Trophoblast cell (in vitro differentiated cells and primary cell): ENCODE results near the gene FCHO1.
A peak's percentile ranks its signal among the peaks of the same experiment; 100 is the strongest.

ENCODE experiments used
- DNase-seq, 2 donors: peaks; one replicate each; pipeline ENCODE4 v3.0.0-alpha.2; 2016
- H2AFZ ChIP-seq: 2 replicates; pipeline ENCODE4 v1.6.1; 2013; ENCODE audit warnings: low read length, moderate library complexity, mild to moderate bottlenecking; ENCODE audit not compliant: insufficient read depth, poor library complexity
- H2AK5ac ChIP-seq: 2 replicates; pipeline ENCODE4 v1.6.1; 2013; ENCODE audit warnings: mild to moderate bottlenecking, low read length
- H2BK120ac ChIP-seq: 2 replicates; pipeline ENCODE4 v1.6.1; 2013; ENCODE audit warnings: low read length, mild to moderate bottlenecking, moderate library complexity; ENCODE audit not compliant: insufficient read depth, poor library complexity
- H2BK12ac ChIP-seq: 2 replicates; pipeline ENCODE4 v1.6.1; 2013; ENCODE audit warnings: mild to moderate bottlenecking, low read length, moderate library complexity
- H2BK5ac ChIP-seq: 2 replicates; pipeline ENCODE4 v1.6.1; 2013; ENCODE audit warnings: low read length, low read depth, moderate library complexity, mild to moderate bottlenecking; ENCODE audit not compliant: poor library complexity
- H3K14ac ChIP-seq: 2 replicates; pipeline ENCODE4 v1.6.1; 2013; ENCODE audit warnings: mild to moderate bottlenecking, low read length
- H3K18ac ChIP-seq: 2 replicates; pipeline ENCODE4 v1.6.1; 2013; ENCODE audit warnings: mild to moderate bottlenecking, low read length
- H3K23ac ChIP-seq: 2 replicates; pipeline ENCODE4 v1.6.1; 2013; ENCODE audit warnings: low read length
- H3K27ac ChIP-seq: 2 replicates; pipeline ENCODE4 v1.5.1; 2013; ENCODE audit warnings: low read depth, mild to moderate bottlenecking, inconsistent platforms, low read length, moderate library complexity
- H3K27me3 ChIP-seq: 2 replicates; pipeline ENCODE4 v1.6.1; 2013; ENCODE audit warnings: inconsistent platforms, mild to moderate bottlenecking, low read length, moderate library complexity; ENCODE audit not compliant: insufficient read depth
- H3K36me3 ChIP-seq, 2 experiments: 1 replicate in 1 of 2; 2 replicates in 1 of 2; pipeline ENCODE4 v1.6.1; 2013; ENCODE audit warnings: low read length in 2 of 2, mild to moderate bottlenecking in 2 of 2, moderate library complexity in 1 of 2; ENCODE audit not compliant: insufficient read depth in 2 of 2, control insufficient read depth in 1 of 2
- H3K4ac ChIP-seq: 2 replicates; pipeline ENCODE4 v1.6.1; 2013; ENCODE audit warnings: low read depth, mild to moderate bottlenecking, low read length, moderate library complexity
- H3K4me1 ChIP-seq, 2 experiments: 1 replicate in 1 of 2; 2 replicates in 1 of 2; pipeline ENCODE4 v1.6.1; 2013; ENCODE audit warnings: low read length in 2 of 2, mild to moderate bottlenecking in 2 of 2, moderate library complexity in 1 of 2; ENCODE audit not compliant: insufficient read depth in 2 of 2, control insufficient read depth in 1 of 2
- H3K4me2 ChIP-seq: 2 replicates; pipeline ENCODE4 v1.6.1; 2013; ENCODE audit warnings: inconsistent platforms, mild to moderate bottlenecking, low read length, moderate library complexity
- H3K4me3 ChIP-seq: 2 replicates; pipeline ENCODE4 v1.5.1; 2013; ENCODE audit warnings: mild to moderate bottlenecking, low read depth, low read length, inconsistent platforms
- H3K79me1 ChIP-seq: one replicate; pipeline ENCODE4 v1.6.1; 2013; ENCODE audit warnings: low read length
- H3K79me2 ChIP-seq: 2 replicates; pipeline ENCODE4 v1.6.1; 2013; ENCODE audit warnings: low read length, mild to moderate bottlenecking; ENCODE audit not compliant: control insufficient read depth, insufficient read depth, poor library complexity
- H3K9ac ChIP-seq: 2 replicates; pipeline ENCODE4 v1.6.1; 2013; ENCODE audit warnings: mild to moderate bottlenecking, low read length
- H3K9me3 ChIP-seq: 2 replicates; pipeline ENCODE4 v1.6.1; 2013; ENCODE audit warnings: low read depth, mild to moderate bottlenecking, control low read depth, inconsistent platforms, low read length; ENCODE audit not compliant: insufficient read depth
- H4K12ac ChIP-seq: 2 replicates; pipeline ENCODE4 v1.6.1; 2013; ENCODE audit warnings: low read depth, mild to moderate bottlenecking, low read length, moderate library complexity
- H4K8ac ChIP-seq: 2 replicates; pipeline ENCODE4 v1.6.1; 2013; ENCODE audit warnings: low read depth, mild to moderate bottlenecking, low read length, moderate library complexity
- H4K91ac ChIP-seq: one replicate; pipeline ENCODE4 v1.6.1; 2013; ENCODE audit warnings: low read depth, mild to moderate bottlenecking, low read length, moderate library complexity
- WGBS: extraction: QIAGEN DNeasy Blood & Tissue Kit; methylation state at CpG from one replicate; pipeline ENCODE4 v1.1.7; 2013; ENCODE audit warnings: missing lambda C conversion rate; ENCODE audit not compliant: insufficient read length, insufficient coverage; ENCODE audit errors: extremely low coverage; 5-methylcytosine and 5-hydroxymethylcytosine counted together

Gene FCHO1

DNA sequence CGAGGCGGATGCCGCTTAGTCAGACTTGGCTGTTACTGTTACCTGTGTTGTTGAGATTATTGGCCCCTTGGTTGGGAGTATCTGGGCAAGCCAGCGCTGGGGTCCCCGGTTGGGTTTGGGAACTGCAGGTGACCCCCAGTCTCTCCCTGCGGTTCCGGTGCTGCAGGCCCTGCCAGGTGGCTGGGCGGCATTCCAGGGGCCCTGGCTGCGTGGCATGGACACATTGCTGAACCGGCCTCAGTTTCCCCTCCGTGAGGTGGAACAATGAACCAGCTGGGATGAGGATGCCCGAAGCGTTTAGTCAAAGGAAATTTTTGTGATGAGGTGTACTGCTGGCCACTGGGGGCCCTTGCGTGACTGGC lies 44.2 kb downstream of the FCHO1 start:
- Histone ChIP-seq H2AFZ (no peak overlapping the region), H2BK120ac (no peak overlapping the region), H2BK5ac (no peak overlapping the region), H3K4me3 (no peak overlapping the region), H3K9ac (no peak overlapping the region), H3K79me2 (no peaks in the 10 kb centered on the region), H3K36me3 (no peaks in the 10 kb centered on the region), H3K27ac (no peak overlapping the region), H3K14ac (no peak overlapping the region), H4K91ac (no peak overlapping the region), H3K79me1 (no peaks in the 10 kb centered on the region), H4K12ac (no peak overlapping the region), H3K18ac (no peak overlapping the region), H3K9me3 (peaks cover 14% of the 10 kb centered on the region), H2AK5ac (no peak overlapping the region), H3K23ac (no peak overlapping the region), H3K4me2 (peak overlapping the region; percentile 25), H3K27me3 (peaks cover 14% of the 10 kb centered on the region), H4K8ac (no peak overlapping the region), H3K4me1 (peaks cover 0 to 11% of the 10 kb centered on the region in 2 experiments), H3K4ac (no peak overlapping the region), H2BK12ac (no peak overlapping the region)
- DNase-seq: no peak
- no CpG with 5 or more reads among the region's 14 CpGs for WGBS

- no CpG with 5 or more reads among the region's 6 CpGs for WGBS
- Histone ChIP-seq H3K27ac (no peak overlapping the region), H4K12ac (no peak overlapping the region)
Observed at GRCh38 chr19:17796013-17796837, 44.9 kb downstream of the FCHO1 start.

GRCh38 chr19:17796838-17797423 lies 45.7 kb downstream of the FCHO1 start:
- no peak overlapping the region for H2AFZ ChIP-seq
- H3K23ac ChIP-seq: no peak overlapping the region
- no peak for DNase-seq
- H3K27me3 ChIP-seq: peaks cover 14% of the 10 kb centered on the region
- H2BK120ac ChIP-seq: no peak overlapping the region
- no peak overlapping the region for H3K9ac ChIP-seq
- no peak overlapping the region for H3K18ac ChIP-seq
- no peak overlapping the region for H2BK12ac ChIP-seq
- no peak overlapping the region for H3K4me2 ChIP-seq
- H2AK5ac ChIP-seq: no peak overlapping the region
- H4K12ac ChIP-seq: no peak overlapping the region
- WGBS: no CpG with 5 or more reads among the region's 1 CpG
- H3K79me2 ChIP-seq: no peaks in the 10 kb centered on the region
- no peak overlapping the region for H4K91ac ChIP-seq
- H2BK5ac ChIP-seq: no peak overlapping the region
- no peaks in the 10 kb centered on the region for H3K79me1 ChIP-seq
- H3K14ac ChIP-seq: no peak overlapping the region
- H3K27ac ChIP-seq: no peak overlapping the region
- H3K9me3 ChIP-seq: peaks cover 11% of the 10 kb centered on the region
- H3K4me1 ChIP-seq: peaks cover 0 to 11% of the 10 kb centered on the region in 2 experiments
- no peak overlapping the region for H3K4me3 ChIP-seq
- H4K8ac ChIP-seq: no peak overlapping the region
- H3K36me3 ChIP-seq: no peaks in the 10 kb centered on the region
- H3K4ac ChIP-seq: no peak overlapping the region

More at GRCh38 chr19:17796013-17796837, 44.9 kb downstream of the FCHO1 start:
- peak; percentile 85 to 86 for DNase-seq
- Histone ChIP-seq H3K23ac (no peak overlapping the region), H4K91ac (no peak overlapping the region), H3K27me3 (peaks cover 14% of the 10 kb centered on the region), H4K8ac (no peak overlapping the region), H3K36me3 (no peaks in the 10 kb centered on the region), H3K4ac (no peak overlapping the region), H3K4me3 (peak overlapping the region; percentile 20), H3K4me1 (peaks cover 0 to 11% of the 10 kb centered on the region in 2 experiments), H3K9ac (no peak overlapping the region), H2BK5ac (no peak overlapping the region), H3K9me3 (peaks cover 13% of the 10 kb centered on the region), H3K79me1 (no peaks in the 10 kb centered on the region), H2BK120ac (no peak overlapping the region), H3K79me2 (no peaks in the 10 kb centered on the region), H2AFZ (no peak overlapping the region), H2AK5ac (no peak overlapping the region), H3K18ac (no peak overlapping the region), H2BK12ac (no peak overlapping the region), H3K14ac (no peak overlapping the region), H3K4me2 (no peak overlapping the region)

DNA sequence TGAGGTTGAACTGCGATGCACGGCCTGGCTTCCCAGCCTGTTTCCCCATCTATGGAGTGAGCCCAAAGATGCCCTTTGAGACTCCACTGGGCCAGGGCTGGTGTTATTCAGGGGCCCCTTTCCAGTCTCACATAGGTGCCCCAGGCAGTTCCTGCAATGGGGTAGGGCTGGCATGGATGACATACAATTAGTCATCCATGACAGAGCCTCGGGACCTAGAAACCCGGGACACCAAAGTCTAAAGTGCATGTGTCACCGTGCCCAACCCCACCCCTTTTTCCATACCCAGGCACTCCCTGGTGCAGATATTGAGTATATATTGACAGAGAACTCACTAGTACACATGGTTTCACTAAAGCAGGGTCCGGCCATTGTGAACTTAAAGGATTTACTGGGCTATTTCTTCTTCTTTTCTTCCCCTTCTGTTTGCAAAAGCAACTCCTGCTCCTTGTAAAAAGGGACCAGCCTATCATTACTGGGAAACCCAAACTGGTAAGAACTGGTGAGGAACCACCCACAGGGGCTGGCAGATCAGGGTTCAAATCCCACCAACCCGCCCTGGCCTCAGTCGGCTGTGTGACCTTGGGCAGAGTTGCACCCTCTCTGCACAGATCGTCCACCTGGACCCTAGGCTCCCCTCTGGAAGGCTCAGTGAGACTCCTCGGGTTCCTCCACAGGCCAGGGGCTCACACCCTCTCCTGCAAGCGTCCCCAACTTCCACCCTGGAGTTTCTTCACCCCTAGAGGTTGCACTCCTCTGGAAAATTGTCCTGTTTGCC lies 46.3 kb downstream of the FCHO1 start:
- peaks cover 14% of the 10 kb centered on the region for H3K27me3 ChIP-seq
- no peaks in the 10 kb centered on the region for H3K36me3 ChIP-seq
- no peak overlapping the region for H3K14ac ChIP-seq
- H3K4me2 ChIP-seq: no peak overlapping the region
- WGBS: no CpG with 5 or more reads among the region's 11 CpGs
- peaks cover 16% of the 10 kb centered on the region for H3K9me3 ChIP-seq
- no peak overlapping the region for H4K91ac ChIP-seq
- H3K4me1 ChIP-seq: peaks cover 0 to 11% of the 10 kb centered on the region in 2 experiments
- no peaks in the 10 kb centered on the region for H3K79me1 ChIP-seq
- H3K79me2 ChIP-seq: no peaks in the 10 kb centered on the region
- peak; percentile 78 to 85 for DNase-seq
- no peak overlapping the region for H3K27ac ChIP-seq
- H4K12ac ChIP-seq: no peak overlapping the region
- H3K9ac ChIP-seq: no peak overlapping the region
- H2AFZ ChIP-seq: no peak overlapping the region
- no peak overlapping the region for H2BK120ac ChIP-seq
- no peak overlapping the region for H3K23ac ChIP-seq
- H3K18ac ChIP-seq: no peak overlapping the region
- H4K8ac ChIP-seq: no peak overlapping the region
- no peak overlapping the region for H3K4ac ChIP-seq
- no peak overlapping the region for H2BK5ac ChIP-seq
- H2BK12ac ChIP-seq: no peak overlapping the region
- no peak overlapping the region for H2AK5ac ChIP-seq
- no peak overlapping the region for H3K4me3 ChIP-seq
